Measurements from ENCODE around the gene JDP2.

JDP2 gene

DNA sequence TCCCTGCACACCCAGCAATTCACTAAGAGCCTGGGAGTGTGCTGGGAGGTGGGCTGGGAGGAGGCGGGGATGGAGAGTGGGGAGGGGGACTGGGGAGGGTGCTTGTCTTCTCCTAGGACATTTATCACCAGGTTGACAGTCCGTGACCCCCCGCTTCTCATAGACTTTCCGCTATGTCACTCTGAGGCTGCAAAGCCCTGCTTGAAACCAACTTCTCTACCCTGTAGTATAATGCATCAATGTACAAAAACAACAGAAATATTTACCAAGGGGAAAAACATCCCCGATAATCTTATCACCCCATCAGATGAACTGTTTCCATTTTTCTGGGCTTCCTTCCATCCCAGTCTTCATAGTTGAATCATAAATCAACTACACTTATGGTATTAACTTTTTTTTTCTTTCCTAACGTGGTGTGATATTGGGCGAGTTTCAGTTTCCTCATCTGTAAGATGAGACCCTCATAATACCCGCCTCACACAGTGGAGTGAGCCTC lies 65.8 kb downstream of the JDP2 start:
- Mint-ChIP-seq H3K36me3 (ENCODE audit: low read depth) (no peaks in the 10 kb centered on the region), H3K9me3 (no peaks in the 10 kb centered on the region), H3K4me3 (no peak overlapping the region), H3K4me1 (peaks cover 5% of the 10 kb centered on the region), H3K27me3 (ENCODE audit: low read depth) (no peaks in the 10 kb centered on the region), H3K27ac (no peak overlapping the region)
- TF ChIP-seq, protein P1, sequence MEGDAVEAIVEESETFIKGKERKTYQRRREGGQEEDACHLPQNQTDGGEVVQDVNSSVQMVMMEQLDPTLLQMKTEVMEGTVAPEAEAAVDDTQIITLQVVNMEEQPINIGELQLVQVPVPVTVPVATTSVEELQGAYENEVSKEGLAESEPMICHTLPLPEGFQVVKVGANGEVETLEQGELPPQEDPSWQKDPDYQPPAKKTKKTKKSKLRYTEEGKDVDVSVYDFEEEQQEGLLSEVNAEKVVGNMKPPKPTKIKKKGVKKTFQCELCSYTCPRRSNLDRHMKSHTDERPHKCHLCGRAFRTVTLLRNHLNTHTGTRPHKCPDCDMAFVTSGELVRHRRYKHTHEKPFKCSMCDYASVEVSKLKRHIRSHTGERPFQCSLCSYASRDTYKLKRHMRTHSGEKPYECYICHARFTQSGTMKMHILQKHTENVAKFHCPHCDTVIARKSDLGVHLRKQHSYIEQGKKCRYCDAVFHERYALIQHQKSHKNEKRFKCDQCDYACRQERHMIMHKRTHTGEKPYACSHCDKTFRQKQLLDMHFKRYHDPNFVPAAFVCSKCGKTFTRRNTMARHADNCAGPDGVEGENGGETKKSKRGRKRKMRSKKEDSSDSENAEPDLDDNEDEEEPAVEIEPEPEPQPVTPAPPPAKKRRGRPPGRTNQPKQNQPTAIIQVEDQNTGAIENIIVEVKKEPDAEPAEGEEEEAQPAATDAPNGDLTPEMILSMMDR (IDR thresholded peaks at IDR 0.05; ENCODE audit: unreplicated experiment in 3 of 3) = no peak

DNA sequence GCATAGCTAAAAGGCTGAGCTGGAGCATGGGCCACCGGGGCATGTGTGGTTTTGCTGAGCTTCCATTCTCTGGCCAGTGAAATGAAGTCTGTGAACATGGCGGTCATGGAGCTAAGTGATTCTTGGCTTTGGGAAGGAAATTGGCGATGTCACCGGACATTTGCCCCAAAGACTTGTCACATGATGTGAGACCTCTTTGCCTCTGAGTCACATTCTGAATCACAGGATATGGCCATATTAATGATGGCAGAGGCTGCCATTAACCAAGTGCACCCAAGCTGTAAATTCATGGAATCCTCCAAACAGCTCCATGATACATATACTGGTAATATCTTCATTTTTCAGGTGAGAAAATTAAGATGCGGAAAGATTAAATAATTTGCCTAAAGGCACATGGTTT lies 67.1 kb downstream of the JDP2 start:
- Mint-ChIP-seq H3K4me3 (no peak overlapping the region), H3K9me3 (no peaks in the 10 kb centered on the region), H3K4me1 (peaks cover 5% of the 10 kb centered on the region), H3K27me3 (ENCODE audit: low read depth) (no peaks in the 10 kb centered on the region), H3K27ac (no peak overlapping the region), H3K36me3 (ENCODE audit: low read depth) (no peaks in the 10 kb centered on the region)
- TF ChIP-seq, protein P1 (IDR thresholded peaks at IDR 0.05; ENCODE audit: unreplicated experiment in 3 of 3) = no peak

DNA sequence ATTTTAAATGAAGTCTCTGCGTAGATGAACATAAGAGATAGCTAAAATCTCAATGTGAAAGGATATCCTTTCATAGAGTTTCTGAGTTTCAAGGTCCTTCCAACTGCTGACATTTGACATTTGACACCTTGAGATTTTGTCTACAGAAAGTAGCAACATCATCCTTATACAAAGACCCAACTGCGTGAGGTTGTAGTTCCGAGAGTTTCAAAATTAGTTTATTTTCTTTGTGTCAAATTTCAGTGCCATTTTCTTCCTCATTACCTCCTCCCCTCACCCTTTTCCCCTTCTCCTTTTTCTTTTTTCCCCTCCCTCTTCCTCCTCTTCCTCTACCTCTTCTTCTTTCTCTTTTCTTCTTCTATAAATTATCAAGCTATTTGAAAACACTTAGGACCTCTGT lies 67.6 kb downstream of the JDP2 start:
- Mint-ChIP-seq H3K4me1 (peaks cover 5% of the 10 kb centered on the region), H3K36me3 (ENCODE audit: low read depth) (no peaks in the 10 kb centered on the region), H3K27me3 (ENCODE audit: low read depth) (no peaks in the 10 kb centered on the region), H3K4me3 (no peak overlapping the region), H3K9me3 (no peaks in the 10 kb centered on the region), H3K27ac (no peak overlapping the region)
- TF ChIP-seq, protein P1 (IDR thresholded peaks at IDR 0.05; ENCODE audit: unreplicated experiment in 3 of 3) = no peak

DNA sequence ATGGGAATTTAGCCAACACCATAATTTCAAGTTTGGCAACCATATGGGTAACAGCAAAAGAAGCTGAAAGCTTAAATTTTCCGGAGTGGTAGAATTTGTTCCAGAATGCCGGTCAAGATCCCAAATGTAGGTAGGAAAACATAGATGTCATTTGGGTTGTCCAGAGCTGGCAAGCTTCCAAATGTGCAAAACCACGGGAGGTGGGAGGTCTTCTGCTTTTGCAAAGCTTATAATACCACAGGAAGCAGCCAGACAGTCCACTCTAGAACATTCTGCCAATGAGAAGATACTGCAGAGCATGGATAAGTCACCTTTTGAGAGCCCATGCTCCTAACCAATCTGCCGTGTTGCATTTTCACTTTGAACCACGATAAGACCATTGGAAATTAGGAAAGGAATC lies 68.1 kb downstream of the JDP2 start:
- no peaks in the 10 kb centered on the region for H3K36me3 Mint-ChIP-seq (ENCODE audit: low read depth)
- no peaks in the 10 kb centered on the region for H3K9me3 Mint-ChIP-seq
- no peak overlapping the region for H3K4me3 Mint-ChIP-seq
- TF ChIP-seq, protein P1 (IDR thresholded peaks at IDR 0.05; ENCODE audit: unreplicated experiment in 3 of 3) = no peak
- H3K27me3 Mint-ChIP-seq (ENCODE audit: low read depth) = no peaks in the 10 kb centered on the region
- peaks cover 5% of the 10 kb centered on the region for H3K4me1 Mint-ChIP-seq
- no peak overlapping the region for H3K27ac Mint-ChIP-seq

DNA sequence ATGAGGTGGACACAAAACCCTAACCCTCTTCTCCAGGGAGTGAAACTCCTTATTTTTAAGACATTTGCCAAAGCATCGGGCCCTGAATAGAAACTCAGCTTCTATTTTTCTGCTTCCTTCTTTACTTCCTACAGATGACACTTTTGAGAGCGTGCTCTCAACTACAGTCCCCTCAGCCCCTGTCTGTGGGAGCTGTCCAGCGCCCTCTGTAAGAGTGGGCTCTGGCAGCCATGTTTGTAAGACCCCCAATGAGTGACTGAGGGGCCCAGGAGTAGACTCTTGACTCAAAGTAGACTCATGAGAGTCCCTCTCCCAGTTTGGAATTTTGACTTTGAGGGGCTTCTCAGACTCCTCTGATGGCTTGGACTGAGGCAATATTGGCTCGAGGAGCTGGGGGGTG lies 68.9 kb downstream of the JDP2 start:
- TF ChIP-seq, protein P1 (IDR thresholded peaks at IDR 0.05; ENCODE audit: unreplicated experiment in 3 of 3) = no peak
- no peaks in the 10 kb centered on the region for H3K9me3 Mint-ChIP-seq
- H3K4me3 Mint-ChIP-seq = no peak overlapping the region
- no peaks in the 10 kb centered on the region for H3K36me3 Mint-ChIP-seq (ENCODE audit: low read depth)
- no peaks in the 10 kb centered on the region for H3K27me3 Mint-ChIP-seq (ENCODE audit: low read depth)
- H3K4me1 Mint-ChIP-seq = peaks cover 5% of the 10 kb centered on the region
- H3K27ac Mint-ChIP-seq = no peak overlapping the region

DNA sequence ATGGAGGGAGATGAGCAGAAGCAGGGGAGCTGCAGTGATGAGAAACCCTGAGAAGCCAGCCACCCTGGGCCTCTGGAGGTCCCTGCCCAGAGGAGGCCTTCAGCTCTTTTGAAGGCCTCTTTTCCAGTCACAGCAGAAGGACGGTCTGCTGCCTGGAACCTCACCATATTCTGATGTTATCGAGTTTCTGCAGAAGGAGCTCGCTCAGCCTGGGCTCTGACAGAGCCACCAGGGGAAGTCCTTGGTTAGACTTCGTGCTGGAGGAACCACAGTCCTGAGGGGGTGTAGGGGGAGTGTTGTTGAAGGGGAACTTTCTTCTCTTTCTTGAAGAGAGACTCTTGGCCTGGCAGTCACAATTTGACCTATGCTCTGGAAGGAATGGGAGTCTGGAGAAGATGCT lies 69.4 kb downstream of the JDP2 start:
- Mint-ChIP-seq H3K4me3 (no peak overlapping the region), H3K27ac (no peak overlapping the region), H3K9me3 (no peaks in the 10 kb centered on the region), H3K27me3 (ENCODE audit: low read depth) (no peaks in the 10 kb centered on the region), H3K36me3 (ENCODE audit: low read depth) (no peaks in the 10 kb centered on the region), H3K4me1 (peaks cover 5% of the 10 kb centered on the region)
- TF ChIP-seq, protein P1 (IDR thresholded peaks at IDR 0.05; ENCODE audit: unreplicated experiment in 3 of 3) = no peak
